Measurements from ENCODE around the gene LTC4S.

The LTC4S gene

GRCh38 chr5:179839328-179840256, 45.8 kb downstream of the LTC4S start:
- no peak overlapping the region for H3K27ac ChIP-seq (ENCODE audit: low read depth, low read length)
- peaks cover 2 to 66% (median 62%) of the 10 kb centered on the region in 5 donors for H3K36me3 ChIP-seq (ENCODE audit: control insufficient read depth in 5 of 5, insufficient read depth in 5 of 5, low read length in 5 of 5)

GRCh38 chr5:179840321-179840720, 46.5 kb downstream of the LTC4S start:
- peaks cover 0 to 3% (median 2%) of the 10 kb centered on the region in 5 donors for H3K9me3 ChIP-seq (ENCODE audit: control insufficient read depth in 5 of 5, low read length in 5 of 5)
- H3K9ac ChIP-seq (ENCODE audit: low read length in 5 of 5) = no peak overlapping the region
- H3K4me1 ChIP-seq (ENCODE audit: control insufficient read depth in 5 of 5, insufficient read depth in 5 of 5, low read length in 5 of 5) = peaks cover 2 to 8% (median 5%) of the 10 kb centered on the region in 5 donors
- no peak overlapping the region for H3K4me3 ChIP-seq (ENCODE audit: low read depth in 1 of 5, low read length in 5 of 5)
- H3K36me3 ChIP-seq (ENCODE audit: control insufficient read depth in 5 of 5, insufficient read depth in 5 of 5, low read length in 5 of 5) = peaks cover 2 to 66% (median 62%) of the 10 kb centered on the region in 5 donors
- H3K27ac ChIP-seq (ENCODE audit: low read depth, low read length) = no peak overlapping the region
- H3K27me3 ChIP-seq (ENCODE audit: control insufficient read depth in 5 of 5, insufficient read depth in 4 of 5, low read length in 5 of 5) = no peaks in the 10 kb centered on the region

More at GRCh38 chr5:179839328-179840256, 45.8 kb downstream of the LTC4S start:
- Histone ChIP-seq H3K4me3 (ENCODE audit: low read depth in 1 of 5, low read length in 5 of 5) (no peak overlapping the region), H3K4me1 (ENCODE audit: control insufficient read depth in 5 of 5, insufficient read depth in 5 of 5, low read length in 5 of 5) (peaks cover 2 to 8% (median 5%) of the 10 kb centered on the region in 5 donors), H3K27me3 (ENCODE audit: control insufficient read depth in 5 of 5, insufficient read depth in 4 of 5, low read length in 5 of 5) (no peaks in the 10 kb centered on the region), H3K9ac (ENCODE audit: low read length in 5 of 5) (no peak overlapping the region), H3K9me3 (ENCODE audit: control insufficient read depth in 5 of 5, low read length in 5 of 5) (peaks cover 0 to 3% (median 0%) of the 10 kb centered on the region in 5 donors)

GRCh38 chr5:179840766-179841165, 47.0 kb downstream of the LTC4S start:
- Histone ChIP-seq H3K27ac (ENCODE audit: low read depth, low read length) (no peak overlapping the region), H3K9me3 (ENCODE audit: control insufficient read depth in 5 of 5, low read length in 5 of 5) (peaks cover 0 to 3% (median 2%) of the 10 kb centered on the region in 5 donors), H3K9ac (ENCODE audit: low read length in 5 of 5) (no peak overlapping the region), H3K4me3 (ENCODE audit: low read depth in 1 of 5, low read length in 5 of 5) (no peak overlapping the region), H3K27me3 (ENCODE audit: control insufficient read depth in 5 of 5, insufficient read depth in 4 of 5, low read length in 5 of 5) (no peaks in the 10 kb centered on the region), H3K4me1 (ENCODE audit: control insufficient read depth in 5 of 5, insufficient read depth in 5 of 5, low read length in 5 of 5) (peaks cover 2 to 8% (median 5%) of the 10 kb centered on the region in 5 donors), H3K36me3 (ENCODE audit: control insufficient read depth in 5 of 5, insufficient read depth in 5 of 5, low read length in 5 of 5) (peaks cover 2 to 64% (median 62%) of the 10 kb centered on the region in 5 donors)

- no peak overlapping the region for H3K4me3 ChIP-seq (ENCODE audit: low read depth in 1 of 5, low read length in 5 of 5)
- peaks cover 2 to 64% (median 56%) of the 10 kb centered on the region in 5 donors for H3K36me3 ChIP-seq (ENCODE audit: control insufficient read depth in 5 of 5, insufficient read depth in 5 of 5, low read length in 5 of 5)
- H3K27ac ChIP-seq (ENCODE audit: low read depth, low read length) = no peak overlapping the region
- no peaks in the 10 kb centered on the region for H3K27me3 ChIP-seq (ENCODE audit: control insufficient read depth in 5 of 5, insufficient read depth in 4 of 5, low read length in 5 of 5)
- peaks cover 0 to 3% (median 2%) of the 10 kb centered on the region in 5 donors for H3K9me3 ChIP-seq (ENCODE audit: control insufficient read depth in 5 of 5, low read length in 5 of 5)
- H3K4me1 ChIP-seq (ENCODE audit: control insufficient read depth in 5 of 5, insufficient read depth in 5 of 5, low read length in 5 of 5) = peaks cover 0 to 4% (median 0%) of the 10 kb centered on the region in 5 donors
- H3K9ac ChIP-seq (ENCODE audit: low read length in 5 of 5) = no peak overlapping the region
Observed at GRCh38 chr5:179841621-179842020, 47.8 kb downstream of the LTC4S start.
